ENCODE measurements around the gene RERG.
"Not testable (repeated sequence)": the region's sequence is repeated elsewhere in the genome, so short reads cannot be mapped to it uniquely, and the experiment has no call there.

The RERG gene, protein sequence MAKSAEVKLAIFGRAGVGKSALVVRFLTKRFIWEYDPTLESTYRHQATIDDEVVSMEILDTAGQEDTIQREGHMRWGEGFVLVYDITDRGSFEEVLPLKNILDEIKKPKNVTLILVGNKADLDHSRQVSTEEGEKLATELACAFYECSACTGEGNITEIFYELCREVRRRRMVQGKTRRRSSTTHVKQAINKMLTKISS

DNA sequence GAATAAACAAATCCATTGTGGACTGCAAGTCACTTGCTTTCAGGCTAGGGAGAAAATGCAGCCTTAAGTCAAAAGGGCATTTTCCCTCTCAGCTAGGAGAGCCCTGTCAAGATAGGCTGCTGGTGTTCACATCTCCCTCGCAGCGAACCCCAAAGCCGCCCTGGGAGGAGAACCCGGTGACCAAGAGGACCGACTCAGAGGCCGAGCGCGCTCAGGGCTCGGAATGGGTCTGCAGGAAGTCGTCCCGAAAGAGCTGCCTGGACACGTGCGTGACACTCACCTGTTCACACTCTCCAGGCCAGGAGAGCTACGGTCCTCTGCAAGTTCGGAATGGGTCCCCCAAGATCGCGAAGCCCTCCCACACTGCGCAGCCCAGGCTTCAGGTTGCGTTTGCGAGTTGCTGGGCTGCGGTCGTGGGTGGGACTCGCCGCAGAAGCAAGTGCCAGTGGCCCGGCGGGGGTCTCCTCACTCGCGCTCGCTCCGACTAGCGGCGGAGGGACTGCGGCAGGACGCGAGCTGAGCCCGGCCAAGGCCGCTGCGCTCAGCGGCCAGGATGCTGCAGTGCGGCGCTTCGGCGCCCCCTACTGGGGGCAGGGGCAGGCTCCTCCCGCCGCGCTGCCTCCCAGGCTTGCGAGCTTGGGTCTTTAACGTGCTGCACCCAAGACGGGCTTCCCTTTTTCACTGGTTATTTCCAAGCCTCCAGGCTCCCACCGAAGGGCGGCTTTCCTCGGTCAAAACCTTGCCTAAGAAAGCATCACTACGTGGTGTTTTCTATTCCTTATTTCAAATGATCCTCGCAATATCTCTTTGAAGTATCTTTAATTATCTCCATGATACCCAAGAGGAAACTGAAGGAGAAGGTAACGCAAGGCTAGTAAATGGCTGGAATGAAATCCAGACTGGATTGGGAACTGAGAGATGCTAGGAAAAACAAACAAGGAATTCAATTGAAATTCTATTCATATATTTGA is at the start of gene RERG:
RERG (minus strand) TSS at position 503 of the 971 bp plus-strand sequence. CDS start 3,928 bp downstream, outside the sequence.
- no peak for DNase-seq (ENCODE audit: low read depth)

- no peak for DNase-seq (ENCODE audit: low read depth)
These were observed 49.4 kb upstream of the RERG start for GRCh38 chr12:15270591-15270990.

DNA sequence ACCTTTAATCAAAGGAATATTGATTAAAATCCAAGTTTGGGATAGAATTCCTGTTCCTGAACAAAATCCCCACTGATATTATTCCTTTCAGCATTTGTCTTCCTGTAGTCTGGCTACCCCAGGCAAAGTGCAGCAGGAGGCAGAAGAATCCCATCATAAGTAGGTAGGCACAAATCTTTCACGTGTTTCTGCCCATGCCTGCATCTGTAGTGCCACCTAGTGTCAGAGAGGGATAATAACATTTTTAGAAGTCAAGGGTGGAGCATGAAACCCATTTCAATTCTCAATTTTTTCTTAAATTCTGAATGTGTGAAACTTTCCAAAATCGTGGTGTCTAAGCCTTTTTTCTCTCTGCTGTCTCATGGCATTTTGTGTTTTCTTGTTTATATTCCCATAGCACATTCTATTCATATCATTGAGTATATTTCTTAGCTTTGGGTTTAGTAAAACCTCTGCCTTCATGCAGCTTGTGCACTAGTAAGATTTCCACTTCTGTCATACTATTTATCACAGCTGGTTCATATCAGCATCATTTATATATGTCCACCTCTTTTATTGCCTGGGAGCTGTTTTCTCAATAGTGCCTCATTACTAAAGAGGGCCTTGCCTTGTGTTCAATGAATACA is 47.8 kb upstream of the RERG start:
- no peak for DNase-seq (ENCODE audit: low read depth)

GRCh38 chr12:15268309-15268708 is 47.1 kb upstream of the RERG start:
- DNase-seq (ENCODE audit: low read depth) = no peak

DNA sequence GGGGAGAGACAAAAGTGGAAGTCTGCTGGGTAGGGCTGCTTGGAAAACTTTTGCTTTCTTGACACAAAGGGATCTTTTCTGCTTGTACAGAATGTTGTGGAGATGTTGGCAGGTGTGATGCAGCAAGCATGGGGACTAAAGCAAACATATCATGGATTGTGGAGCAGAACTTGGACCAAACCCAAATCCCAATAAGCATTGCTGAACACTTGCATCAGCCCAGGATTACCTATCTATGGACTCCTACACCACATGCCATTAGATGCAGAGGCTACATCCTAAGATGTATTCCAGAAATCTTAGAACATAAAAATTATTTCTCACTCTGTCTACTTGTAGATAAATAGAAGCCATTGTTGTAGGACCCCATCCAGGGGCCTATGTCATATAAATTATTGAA is 44.7 kb upstream of the RERG start:
- DNase-seq (ENCODE audit: low read depth) = no peak

DNA sequence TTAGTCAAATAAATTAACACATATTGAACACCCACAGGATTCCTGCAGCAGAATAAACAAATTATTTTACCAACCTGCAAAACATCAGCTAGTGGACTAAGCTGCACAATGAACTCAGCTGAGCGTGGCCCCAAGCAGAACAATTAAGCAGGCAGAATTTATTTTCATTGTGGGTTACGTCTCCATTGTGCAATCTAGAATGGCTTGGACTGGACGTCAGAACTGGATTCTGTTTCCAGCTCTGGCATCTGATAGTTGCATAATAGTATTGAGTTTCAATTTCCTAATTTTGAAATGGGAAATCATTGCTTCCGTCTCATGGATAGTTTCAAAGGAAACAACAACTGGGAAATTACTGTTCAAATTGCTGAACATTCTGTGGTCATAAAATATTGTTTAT is 35.5 kb upstream of the RERG start:
- no peak for DNase-seq (ENCODE audit: low read depth)

DNA sequence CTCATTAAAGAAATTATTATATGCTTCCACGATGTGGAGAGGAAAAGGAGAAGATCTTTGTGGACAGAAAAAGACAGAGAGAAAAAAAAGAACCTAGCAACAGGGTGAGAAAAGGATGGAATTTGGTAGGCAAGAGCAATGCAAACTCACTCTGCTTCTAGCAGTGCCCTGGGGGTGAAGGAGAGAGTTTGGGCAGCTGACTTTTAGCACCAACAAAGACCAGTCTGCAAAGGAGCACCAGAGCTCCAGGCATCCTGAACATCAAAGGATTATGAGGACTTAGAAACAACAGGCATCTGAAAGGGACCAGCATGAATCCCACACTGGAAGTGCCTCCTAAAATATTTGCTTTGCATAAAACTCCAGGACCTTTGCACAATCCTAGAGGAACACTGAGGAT is 32.8 kb upstream of the RERG start:
- no peak for DNase-seq (ENCODE audit: low read depth)

DNA sequence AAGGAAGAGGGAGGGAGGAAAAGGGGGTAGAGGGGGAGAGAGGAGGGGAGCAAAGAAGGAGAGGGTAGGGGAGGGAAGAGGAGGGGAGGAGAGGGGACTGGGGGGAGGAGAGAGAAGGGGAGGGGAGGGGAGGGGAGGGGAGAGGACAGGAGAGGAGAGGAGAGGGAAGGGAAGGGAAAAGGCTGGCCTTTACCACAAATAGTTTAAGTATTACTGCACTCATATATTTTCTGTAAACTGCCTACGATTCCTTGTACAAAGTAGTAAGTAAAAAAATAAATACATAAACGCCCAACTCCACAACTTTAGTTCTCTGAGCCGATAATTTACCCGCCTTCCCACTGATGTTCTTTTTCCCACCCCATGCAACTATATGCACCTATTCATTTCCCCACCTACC is 23.7 kb upstream of the RERG start:
- no peak for DNase-seq (ENCODE audit: low read depth)

DNA sequence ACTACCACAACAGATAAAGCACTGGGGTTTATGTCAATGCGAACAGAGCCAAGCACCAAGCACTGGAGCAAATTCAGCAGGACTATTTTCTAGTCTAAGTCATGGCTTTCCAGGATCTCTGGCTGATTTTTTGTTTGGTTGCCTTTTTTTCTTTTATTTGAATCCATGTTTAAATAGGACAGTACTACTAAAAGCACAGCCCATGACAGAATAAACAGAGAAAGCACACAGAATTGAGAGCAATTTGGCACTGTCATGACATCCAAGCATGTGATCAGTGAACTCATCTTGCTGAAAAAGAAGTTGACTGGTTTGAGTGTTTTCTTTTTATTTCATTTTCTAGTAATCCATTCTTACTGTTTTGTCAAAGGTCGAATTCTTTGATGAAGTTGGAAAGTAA is 23.1 kb upstream of the RERG start:
- no peak for DNase-seq (ENCODE audit: low read depth)

DNA sequence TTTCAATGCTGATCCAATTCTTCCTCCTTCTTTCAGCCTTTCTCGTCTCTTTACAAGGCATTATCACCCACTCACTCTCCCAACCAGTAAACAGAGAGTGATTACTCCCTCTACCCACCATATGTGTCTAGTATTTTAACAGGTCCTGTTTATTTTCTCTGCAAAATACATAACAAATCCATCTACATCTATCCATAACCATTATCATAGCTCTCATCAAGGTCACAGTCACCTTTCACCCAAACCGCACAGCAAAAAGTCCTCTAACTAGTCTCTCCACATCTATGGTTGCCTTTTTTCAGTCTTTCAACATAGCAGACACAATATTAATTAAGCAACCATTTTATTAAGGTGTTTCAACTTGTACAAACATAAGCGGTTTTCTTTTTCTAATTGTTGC is 21.9 kb upstream of the RERG start:
- no peak for DNase-seq (ENCODE audit: low read depth)

DNA sequence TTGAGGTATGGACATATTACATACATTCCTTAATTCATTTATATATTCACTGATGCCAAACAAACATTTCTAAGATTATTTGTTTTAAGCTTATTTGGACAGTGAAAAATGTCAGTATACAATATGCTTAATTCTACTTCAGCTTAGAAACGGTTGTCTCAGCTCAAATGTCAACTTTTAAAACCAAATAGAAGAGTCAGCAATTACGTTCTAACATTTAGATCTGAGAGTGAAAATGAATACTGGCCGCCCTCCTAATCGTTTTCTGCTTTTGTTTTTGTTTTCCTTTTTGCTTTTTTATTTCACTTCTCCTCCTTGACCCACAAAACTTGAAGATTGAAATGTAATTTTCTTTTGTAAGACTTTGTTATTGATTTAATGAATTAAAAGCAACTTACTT is 19.7 kb upstream of the RERG start:
- no peak for DNase-seq (ENCODE audit: low read depth)

- DNase-seq (ENCODE audit: low read depth) = no peak
These were observed 13.3 kb upstream of the RERG start for GRCh38 chr12:15234508-15234907.

GRCh38 chr12:15234011-15234410 is 12.8 kb upstream of the RERG start:
- DNase-seq (ENCODE audit: low read depth) = no peak

DNA sequence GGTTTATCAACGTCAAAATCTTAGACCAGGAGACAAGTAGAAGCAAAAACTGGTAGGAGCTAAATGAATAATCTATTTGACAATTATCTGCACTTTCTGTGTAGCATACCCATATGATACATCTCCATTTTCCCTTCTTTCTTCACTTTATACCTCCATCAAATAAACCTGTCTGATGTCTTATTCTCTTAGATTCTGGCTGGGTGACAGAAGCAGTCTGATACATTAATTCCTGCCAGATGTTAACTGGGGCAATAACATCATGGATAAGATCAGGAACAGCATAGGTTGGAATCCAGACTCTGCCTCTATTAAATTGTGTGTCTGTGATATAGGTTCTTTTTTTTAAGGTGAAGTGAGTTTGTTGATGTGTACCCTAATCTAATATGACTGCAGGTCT is 11.7 kb upstream of the RERG start:
- DNase-seq (ENCODE audit: low read depth) = no peak

DNA sequence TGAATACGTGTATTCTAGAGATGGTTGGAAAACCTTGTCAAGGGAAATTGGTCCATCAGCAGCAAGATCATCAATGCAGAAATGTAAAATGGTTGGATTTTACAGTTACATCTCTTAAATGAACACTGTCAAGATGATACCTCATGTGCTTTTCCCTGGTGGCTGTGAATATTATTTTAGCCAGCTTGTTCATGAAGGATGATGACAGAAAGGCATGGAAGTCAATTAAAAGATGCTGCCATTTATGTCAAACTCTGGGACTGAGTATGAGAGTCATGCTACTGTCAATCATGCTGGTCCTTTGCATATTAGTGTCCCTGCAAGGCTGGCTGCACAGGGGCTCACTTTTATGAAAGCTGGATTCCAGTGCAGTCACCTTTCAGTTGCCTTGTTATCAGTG is 10.3 kb upstream of the RERG start:
- no peak for DNase-seq (ENCODE audit: low read depth)

DNA sequence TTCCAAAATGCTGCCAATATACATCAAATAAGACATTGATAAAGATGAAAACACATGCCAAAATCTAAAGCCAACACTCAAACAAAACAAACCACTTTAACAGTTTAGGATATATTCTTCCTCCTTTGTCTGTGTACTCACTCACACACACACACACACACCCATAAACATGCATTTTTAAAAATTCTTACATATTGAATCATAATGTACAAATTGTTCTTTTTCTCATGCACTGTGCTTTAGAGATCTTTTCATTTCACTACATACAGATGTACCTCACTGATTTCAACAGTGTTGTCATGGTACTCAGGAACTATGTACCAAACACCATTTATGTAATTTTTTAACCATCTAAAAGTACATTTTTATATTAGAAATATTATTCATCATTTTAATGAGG is 9.5 kb upstream of the RERG start:
- no peak for DNase-seq (ENCODE audit: low read depth)

GRCh38 chr12:15230137-15230536 is 8.9 kb upstream of the RERG start:
- no peak for DNase-seq (ENCODE audit: low read depth)

DNA sequence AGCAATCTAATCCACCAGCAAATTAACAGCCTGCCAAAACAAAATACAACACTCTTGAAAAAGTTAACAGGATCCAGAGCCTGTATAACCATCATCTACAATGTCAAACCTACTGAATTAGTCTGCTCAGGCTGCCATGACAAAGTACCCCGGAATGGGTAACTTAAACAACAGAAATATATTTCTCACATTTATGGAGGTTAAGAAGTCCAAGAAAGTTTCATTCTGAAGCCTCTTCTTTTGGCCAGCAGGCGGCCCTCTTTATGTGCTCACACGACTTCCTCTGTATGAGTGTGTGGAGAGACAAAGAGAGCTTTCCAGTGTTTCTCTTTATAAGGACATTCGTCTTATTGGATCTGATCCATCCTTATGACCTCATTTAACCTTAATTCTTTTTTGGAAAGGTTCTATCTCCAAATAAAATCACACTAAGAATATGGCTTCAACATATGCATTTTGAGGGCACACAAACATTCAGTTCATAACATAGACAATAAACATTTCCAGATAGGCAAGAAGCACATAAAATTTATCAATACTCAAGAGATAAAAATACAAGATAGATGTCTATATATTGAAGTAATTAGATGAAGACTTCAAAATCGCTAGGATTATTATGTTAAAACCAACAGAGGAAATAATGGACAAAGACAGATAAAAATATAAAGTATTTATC is 5.9 kb upstream of the RERG start:
- DNase-seq (ENCODE audit: low read depth) = no peak

GRCh38 chr12:15225863-15226218 is 4.6 kb upstream of the RERG start:
- not testable (repeated sequence) for DNase-seq (ENCODE audit: low read depth)

- DNase-seq (ENCODE audit: low read depth) = no peak
These were observed 4.1 kb upstream of the RERG start for GRCh38 chr12:15225136-15225862.

DNA sequence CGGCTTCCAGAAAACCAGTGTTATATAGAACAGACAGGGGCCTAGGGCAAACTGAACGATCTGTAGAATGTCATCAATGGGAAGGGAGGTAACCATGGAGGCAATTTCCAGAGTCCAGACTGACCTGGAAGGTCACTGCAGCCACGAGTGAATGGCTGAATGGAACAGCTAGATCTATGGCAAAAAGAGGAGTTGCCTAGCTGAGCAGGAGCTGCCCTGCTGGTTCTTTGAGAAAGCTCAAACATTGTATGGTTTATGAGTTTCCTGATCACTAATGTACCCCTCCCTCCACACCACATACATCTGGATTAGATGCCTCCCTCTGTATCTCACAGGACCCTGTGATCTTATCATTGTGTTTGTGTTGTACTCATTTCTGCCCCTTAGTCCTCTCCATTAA is 1.0 kb upstream of the RERG start:
- DNase-seq (ENCODE audit: low read depth) = no peak

DNA sequence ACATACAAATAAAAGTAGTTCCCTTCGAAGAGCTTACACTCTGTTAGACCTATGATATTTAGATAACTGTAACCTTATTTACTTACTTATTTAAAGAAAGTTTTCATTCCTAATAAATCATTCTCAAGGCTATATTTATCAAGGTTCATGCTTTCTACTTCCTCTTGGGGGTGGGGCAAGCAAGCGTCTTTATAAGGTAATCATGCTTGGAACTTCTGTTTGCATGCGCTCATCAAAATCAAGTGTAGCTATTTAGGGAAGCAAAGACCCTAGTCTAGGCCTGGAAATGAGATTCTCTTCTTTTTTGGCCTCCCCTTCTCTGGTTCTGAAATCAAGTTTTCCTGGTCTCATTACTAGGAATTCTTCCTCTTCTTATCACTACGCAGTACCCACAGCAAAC is 766 bp downstream of the RERG start:
- no peak for DNase-seq (ENCODE audit: low read depth)

Data from GM04503 (cell line).